ENCODE results near the gene ZNF573. TPM values are rescaled to one million over a fixed set of nuclear protein-coding genes. Genes with fewer than 3 reads are reported as not detected.
"Not testable (repeated sequence)": the region's sequence is repeated elsewhere in the genome, so short reads cannot be mapped to it uniquely, and the experiment has no call there.

The ZNF573 gene
- total RNA-seq, 2 experiments from 2014 or later = 4.6 to 5.0 TPM

DNA sequence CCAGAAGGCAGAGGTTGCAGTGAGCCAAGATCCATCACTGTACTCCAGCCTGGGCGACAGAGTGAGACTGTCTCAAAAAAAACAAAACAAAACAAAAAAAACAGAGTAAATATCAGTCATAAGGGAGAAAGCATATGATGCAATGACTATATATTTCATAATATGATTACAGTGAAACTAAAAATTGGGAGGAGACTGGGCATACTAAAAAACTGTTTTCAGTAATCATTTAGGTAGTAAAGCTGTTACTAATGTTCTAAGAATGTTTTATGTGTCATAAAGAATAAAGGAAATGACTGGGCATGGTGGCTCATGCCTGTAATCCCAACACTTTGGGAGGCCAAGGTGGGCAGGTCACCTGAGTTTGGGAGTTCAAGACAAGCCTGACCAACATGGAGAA is 15.9 kb downstream of the ZNF573 start:
- Histone ChIP-seq H3K9me3 (ENCODE audit: control insufficient read depth in 1 of 2, insufficient read depth in 1 of 2, low read length in 2 of 2) (peaks cover 0 to 10% of the 10 kb centered on the region in 2 experiments), H3K27me3 (ENCODE audit: control insufficient read depth in 1 of 2, insufficient read depth in 2 of 2, low read length in 2 of 2) (no peaks in the 10 kb centered on the region), H3K36me3 (ENCODE audit: insufficient read depth, low read length) (peaks cover 34% of the 10 kb centered on the region), H3K4me1 (ENCODE audit: insufficient read depth, low read length) (no peaks in the 10 kb centered on the region), H3K4me3 (ENCODE audit: low read length) (no peak overlapping the region), H3K27ac (ENCODE audit: low read depth in 1 of 2, low read length in 2 of 2) (no peak overlapping the region)
- H3K27me3 Mint-ChIP-seq = no peaks in the 10 kb centered on the region
- TF ChIP-seq, protein P1, sequence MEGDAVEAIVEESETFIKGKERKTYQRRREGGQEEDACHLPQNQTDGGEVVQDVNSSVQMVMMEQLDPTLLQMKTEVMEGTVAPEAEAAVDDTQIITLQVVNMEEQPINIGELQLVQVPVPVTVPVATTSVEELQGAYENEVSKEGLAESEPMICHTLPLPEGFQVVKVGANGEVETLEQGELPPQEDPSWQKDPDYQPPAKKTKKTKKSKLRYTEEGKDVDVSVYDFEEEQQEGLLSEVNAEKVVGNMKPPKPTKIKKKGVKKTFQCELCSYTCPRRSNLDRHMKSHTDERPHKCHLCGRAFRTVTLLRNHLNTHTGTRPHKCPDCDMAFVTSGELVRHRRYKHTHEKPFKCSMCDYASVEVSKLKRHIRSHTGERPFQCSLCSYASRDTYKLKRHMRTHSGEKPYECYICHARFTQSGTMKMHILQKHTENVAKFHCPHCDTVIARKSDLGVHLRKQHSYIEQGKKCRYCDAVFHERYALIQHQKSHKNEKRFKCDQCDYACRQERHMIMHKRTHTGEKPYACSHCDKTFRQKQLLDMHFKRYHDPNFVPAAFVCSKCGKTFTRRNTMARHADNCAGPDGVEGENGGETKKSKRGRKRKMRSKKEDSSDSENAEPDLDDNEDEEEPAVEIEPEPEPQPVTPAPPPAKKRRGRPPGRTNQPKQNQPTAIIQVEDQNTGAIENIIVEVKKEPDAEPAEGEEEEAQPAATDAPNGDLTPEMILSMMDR (IDR thresholded peaks at IDR 0.05) = no peak
- ChIA-PET CTCF (no interaction called here), POLR2A (no interaction called here)
- H3K27ac Mint-ChIP-seq = no peak overlapping the region
- H3K9me3 Mint-ChIP-seq = no peaks in the 10 kb centered on the region
- no peak overlapping the region for H3K4me3 Mint-ChIP-seq
- DNase-seq (no peak), ATAC-seq (ENCODE audit: poor library complexity) (no peak)
- H3K4me1 Mint-ChIP-seq (ENCODE audit: low read depth) = peaks cover 3% of the 10 kb centered on the region
- intact Hi-C loops (cut with DNase I, micrococcal nuclease) = no loop called here
- H3K36me3 Mint-ChIP-seq (ENCODE audit: low read depth) = peaks cover 92% of the 10 kb centered on the region

DNA sequence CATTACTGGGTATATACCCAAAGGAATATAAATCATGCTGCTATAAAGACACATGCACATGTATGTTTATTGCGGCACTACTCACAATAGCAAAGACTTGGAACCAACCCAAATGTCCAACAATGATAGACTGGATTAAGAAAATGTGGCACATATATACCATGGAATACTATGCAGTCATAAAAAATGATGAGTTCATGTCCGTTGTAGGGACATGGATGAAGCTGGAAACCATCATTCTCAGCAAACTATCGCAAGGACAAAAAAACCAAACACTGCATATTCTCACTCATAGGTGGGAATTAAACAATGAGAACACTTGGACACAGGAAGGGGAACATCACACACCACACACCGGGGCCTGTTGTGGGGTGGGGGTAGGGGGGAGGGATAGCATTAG is 21.7 kb downstream of the ZNF573 start:
- H3K27ac ChIP-seq (ENCODE audit: low read depth in 1 of 2, low read length in 2 of 2); H3K4me1 Mint-ChIP-seq (ENCODE audit: low read depth); POLR2A ChIA-PET; H3K4me3 Mint-ChIP-seq; H3K4me3 ChIP-seq (ENCODE audit: low read length); H3K27ac Mint-ChIP-seq; CTCF ChIA-PET; H3K9me3 Mint-ChIP-seq; H3K27me3 Mint-ChIP-seq; intact Hi-C loops (cut with DNase I, micrococcal nuclease); H3K27me3 ChIP-seq (ENCODE audit: control insufficient read depth in 1 of 2, insufficient read depth in 2 of 2, low read length in 2 of 2); ATAC-seq (ENCODE audit: poor library complexity); H3K4me1 ChIP-seq (ENCODE audit: insufficient read depth, low read length); DNase-seq: not testable (repeated sequence)
- Histone ChIP-seq H3K36me3 (ENCODE audit: insufficient read depth, low read length) (peaks cover 13% of the 10 kb centered on the region), H3K9me3 (ENCODE audit: control insufficient read depth in 1 of 2, insufficient read depth in 1 of 2, low read length in 2 of 2) (peaks cover 0 to 20% of the 10 kb centered on the region in 2 experiments)
- peaks cover 83% of the 10 kb centered on the region for H3K36me3 Mint-ChIP-seq (ENCODE audit: low read depth)

DNA sequence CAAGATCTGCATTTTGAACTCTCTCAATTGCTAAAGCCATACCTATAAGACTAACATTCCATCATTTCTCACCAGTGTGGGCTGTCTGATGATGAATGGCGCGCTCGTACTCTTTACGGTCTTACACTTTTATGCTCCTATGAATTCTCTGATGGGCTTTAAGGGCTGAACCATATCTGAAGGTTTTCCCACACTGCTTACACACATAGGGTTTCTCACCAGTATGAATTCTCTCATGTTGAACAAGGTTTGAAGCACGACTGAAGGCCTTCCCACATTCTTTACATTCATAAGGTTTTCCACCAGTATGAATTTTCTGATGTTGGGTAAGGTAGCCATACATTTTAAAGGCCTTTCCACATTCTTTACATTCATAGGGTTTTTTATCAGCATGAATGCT is 41.0 kb downstream of the ZNF573 start:
- Histone ChIP-seq H3K27me3 (ENCODE audit: control insufficient read depth in 1 of 2, insufficient read depth in 2 of 2, low read length in 2 of 2) (no peaks in the 10 kb centered on the region), H3K27ac (ENCODE audit: low read depth in 1 of 2, low read length in 2 of 2) (no peak overlapping the region), H3K4me1 (ENCODE audit: insufficient read depth, low read length) (no peaks in the 10 kb centered on the region), H3K9me3 (ENCODE audit: control insufficient read depth in 1 of 2, insufficient read depth in 1 of 2, low read length in 2 of 2) (peaks cover 38 to 87% of the 10 kb centered on the region in 2 experiments), H3K4me3 (ENCODE audit: low read length) (no peak overlapping the region), H3K36me3 (ENCODE audit: insufficient read depth, low read length) (peaks cover 27% of the 10 kb centered on the region)
- TF ChIP-seq, protein P1 (IDR thresholded peaks at IDR 0.05) = no peak
- Mint-ChIP-seq H3K4me1 (ENCODE audit: low read depth) (no peaks in the 10 kb centered on the region), H3K4me3 (no peak overlapping the region), H3K27ac (no peak overlapping the region), H3K36me3 (ENCODE audit: low read depth) (peaks cover 91% of the 10 kb centered on the region), H3K9me3 (peaks cover 14% of the 10 kb centered on the region), H3K27me3 (no peaks in the 10 kb centered on the region)
- POLR2A ChIA-PET = no interaction called here
- ATAC-seq (ENCODE audit: poor library complexity) (no peak), DNase-seq (no peak)
- intact Hi-C loops (cut with DNase I, micrococcal nuclease) = no loop called here
- CTCF ChIA-PET = no interaction called here

DNA sequence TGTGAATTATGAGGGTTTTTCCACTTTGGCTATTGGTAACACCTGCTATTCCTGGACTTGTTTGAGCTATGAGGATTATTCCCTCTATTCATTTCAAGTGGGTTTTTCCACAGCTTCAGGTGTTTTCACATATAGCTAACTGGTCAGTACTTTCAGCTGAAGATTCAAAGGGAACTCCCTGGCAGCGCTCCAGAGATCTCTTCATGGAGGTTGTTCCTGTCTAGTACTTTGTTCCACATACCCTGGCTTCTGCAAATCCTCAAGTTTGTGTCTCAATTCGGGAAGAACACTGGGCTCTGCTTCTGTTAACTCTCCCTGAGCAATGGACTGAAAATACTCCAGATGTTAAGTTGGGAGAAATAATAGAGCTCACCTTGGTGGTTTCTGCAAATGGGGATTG is 54.2 kb downstream of the ZNF573 start:
- TF ChIP-seq, protein P1 (IDR thresholded peaks at IDR 0.05) = no peak
- ATAC-seq (ENCODE audit: poor library complexity) = no peak
- no peaks in the 10 kb centered on the region for H3K27me3 Mint-ChIP-seq
- H3K4me3 ChIP-seq (ENCODE audit: low read length) = no peak overlapping the region
- H3K9me3 Mint-ChIP-seq = peaks cover 4% of the 10 kb centered on the region
- peaks cover 0 to 44% of the 10 kb centered on the region in 2 experiments for H3K9me3 ChIP-seq (ENCODE audit: control insufficient read depth in 1 of 2, insufficient read depth in 1 of 2, low read length in 2 of 2)
- no peaks in the 10 kb centered on the region for H3K36me3 ChIP-seq (ENCODE audit: insufficient read depth, low read length)
- no peaks in the 10 kb centered on the region for H3K27me3 ChIP-seq (ENCODE audit: control insufficient read depth in 1 of 2, insufficient read depth in 2 of 2, low read length in 2 of 2)
- H3K27ac ChIP-seq (ENCODE audit: low read depth in 1 of 2, low read length in 2 of 2) = no peak overlapping the region
- H3K4me3 Mint-ChIP-seq = no peak overlapping the region
- H3K4me1 ChIP-seq (ENCODE audit: insufficient read depth, low read length) = no peaks in the 10 kb centered on the region
- CTCF ChIA-PET = interaction anchor here (0.7 kb wide), 1 partner anchor 32 kb away, joined by 3 read pairs; no protein-coding TSS in a partner anchor
- H3K27ac Mint-ChIP-seq = no peak overlapping the region
- no peaks in the 10 kb centered on the region for H3K4me1 Mint-ChIP-seq (ENCODE audit: low read depth)
- POLR2A ChIA-PET = interaction anchor here (0.9 to 1.1 kb wide), 2 partner anchors 11 to 258 kb away, joined by 3 read pairs; partner anchors contain the start of gene ZNF569
- intact Hi-C loops (cut with DNase I, micrococcal nuclease) = no loop called here
- DNase-seq = no peak
- H3K36me3 Mint-ChIP-seq (ENCODE audit: low read depth) = peaks cover 16% of the 10 kb centered on the region
